Uterus (tissue), 4 donors: ENCODE data around the gene MCM6. TPM values are rescaled to one million over a fixed set of nuclear protein-coding genes. Genes with fewer than 3 reads are reported as not detected.
"Not testable (repeated sequence)": the region's sequence is repeated elsewhere in the genome, so short reads cannot be mapped to it uniquely, and the experiment has no call there.

ENCODE experiments used
- DNase-seq, 2 donors: peaks; one replicate each; pipeline ENCODE4 v3.0.0-alpha.2; 2019 to 2020
- H3K27ac ChIP-seq, 2 donors: fragments of 200-600 bp; sonication (generic); 1 replicate in 1 of 2; 2 replicates in 1 of 2; pipeline ENCODE4 v1.5.1; 2016 to 2018
- H3K27me3 ChIP-seq, 2 donors: fragments of 200-600 bp; sonication (generic); one replicate each; pipeline ENCODE4 v1.5.1; 2018 to 2019; ENCODE audit warnings: control low read depth in 1 of 2
- H3K36me3 ChIP-seq, 2 donors: fragments of 200-600 bp; sonication (generic); one replicate each; pipeline ENCODE4 v1.5.1; 2019; ENCODE audit warnings: control low read depth in 1 of 2
- H3K4me1 ChIP-seq, 2 donors: fragments of 200-600 bp; sonication (generic); one replicate each; pipeline ENCODE4 v1.5.1; 2018 to 2019; ENCODE audit warnings: control low read depth in 1 of 2
- H3K4me3 ChIP-seq, 2 donors: fragments of 200-600 bp; sonication (generic); 1 replicate in 1 of 2; 2 replicates in 1 of 2; pipeline ENCODE4 v1.5.1; 2018 to 2019; ENCODE audit warnings: mild to moderate bottlenecking in 1 of 2
- H3K9me3 ChIP-seq, 2 donors: fragments of 200-600 bp; sonication (generic); one replicate each; pipeline ENCODE4 v1.5.1; 2019; ENCODE audit warnings: control low read depth in 1 of 2
- POLR2A ChIP-seq, 2 donors: fragments of 450-650 bp; IDR thresholded peaks; one replicate each; pipeline ENCODE4 v1.6.1; 2016; ENCODE audit warnings: antibody characterized with exemption in 2 of 2, mild to moderate bottlenecking in 1 of 2, moderate library complexity in 1 of 2
- intact Hi-C: fragments of 100-400 bp; cut with DNase I; formaldehyde crosslinking; loops from one replicate; pipeline ENCODE4 v1.15.1; 2023; ENCODE audit warnings: low total_unique reads
- total RNA-seq, 4 donors: library from RNA; depleted of rRNA in 3 of 4; stranded (reverse); fragments of >200 nt in 3 of 4; gene quantifications; one replicate each; pipeline versions ENCODE4 v1.1.0 to v1.2.4, GENCODE V29; 2014 to 2023
- TF ChIP-seq, protein P1 (sequence below), 4 experiments: fragments of 200-600 bp in 2 of 4; fragments of 450-650 bp in 2 of 4; sonication (generic) in 2 of 4; IDR thresholded peaks; one replicate each; pipeline ENCODE4 v1.5.1; 2016 to 2019; ENCODE audit warnings: antibody characterized with exemption in 4 of 4, mild to moderate bottlenecking in 2 of 4, moderate library complexity in 1 of 4
- donor health status: DM: yes; HTN: yes; CAD: no.

Gene MCM6
- total RNA-seq, 4 donors from 2014 or later, result 2.3 to 37.4 (median 9.6) TPM

DNA sequence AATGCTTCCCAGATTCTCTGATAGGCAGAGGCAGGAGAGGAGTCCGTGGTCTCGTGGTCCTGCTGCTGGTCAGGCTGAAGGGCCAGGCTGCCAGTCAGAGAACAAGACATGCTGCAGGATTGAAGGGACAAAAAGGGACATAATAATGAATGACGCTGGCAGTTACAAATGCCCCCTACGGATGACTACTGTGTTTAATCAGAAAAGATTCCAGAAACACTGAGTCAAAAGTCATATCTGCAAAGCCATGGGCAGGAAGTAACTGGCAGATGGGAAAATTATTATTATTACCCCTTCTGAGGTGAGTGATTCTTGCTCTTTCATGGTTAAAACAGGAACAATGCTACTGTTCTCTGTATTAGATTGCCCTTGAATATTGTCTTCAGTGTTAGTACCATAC, 58.3 kb downstream of the MCM6 start:
- Histone ChIP-seq H3K9me3 (no peaks in the 10 kb centered on the region), H3K4me1 (no peaks in the 10 kb centered on the region), H3K27ac (no peak overlapping the region), H3K4me3 (no peak overlapping the region), H3K27me3 (no peaks in the 10 kb centered on the region), H3K36me3 (no peaks in the 10 kb centered on the region)
- no peak for DNase-seq
- intact Hi-C loops, result no loop called here
- TF ChIP-seq, protein P1, sequence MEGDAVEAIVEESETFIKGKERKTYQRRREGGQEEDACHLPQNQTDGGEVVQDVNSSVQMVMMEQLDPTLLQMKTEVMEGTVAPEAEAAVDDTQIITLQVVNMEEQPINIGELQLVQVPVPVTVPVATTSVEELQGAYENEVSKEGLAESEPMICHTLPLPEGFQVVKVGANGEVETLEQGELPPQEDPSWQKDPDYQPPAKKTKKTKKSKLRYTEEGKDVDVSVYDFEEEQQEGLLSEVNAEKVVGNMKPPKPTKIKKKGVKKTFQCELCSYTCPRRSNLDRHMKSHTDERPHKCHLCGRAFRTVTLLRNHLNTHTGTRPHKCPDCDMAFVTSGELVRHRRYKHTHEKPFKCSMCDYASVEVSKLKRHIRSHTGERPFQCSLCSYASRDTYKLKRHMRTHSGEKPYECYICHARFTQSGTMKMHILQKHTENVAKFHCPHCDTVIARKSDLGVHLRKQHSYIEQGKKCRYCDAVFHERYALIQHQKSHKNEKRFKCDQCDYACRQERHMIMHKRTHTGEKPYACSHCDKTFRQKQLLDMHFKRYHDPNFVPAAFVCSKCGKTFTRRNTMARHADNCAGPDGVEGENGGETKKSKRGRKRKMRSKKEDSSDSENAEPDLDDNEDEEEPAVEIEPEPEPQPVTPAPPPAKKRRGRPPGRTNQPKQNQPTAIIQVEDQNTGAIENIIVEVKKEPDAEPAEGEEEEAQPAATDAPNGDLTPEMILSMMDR (IDR thresholded peaks at IDR 0.05), result no peak
- TF ChIP-seq POLR2A (IDR thresholded peaks at IDR 0.05), result no peak

DNA sequence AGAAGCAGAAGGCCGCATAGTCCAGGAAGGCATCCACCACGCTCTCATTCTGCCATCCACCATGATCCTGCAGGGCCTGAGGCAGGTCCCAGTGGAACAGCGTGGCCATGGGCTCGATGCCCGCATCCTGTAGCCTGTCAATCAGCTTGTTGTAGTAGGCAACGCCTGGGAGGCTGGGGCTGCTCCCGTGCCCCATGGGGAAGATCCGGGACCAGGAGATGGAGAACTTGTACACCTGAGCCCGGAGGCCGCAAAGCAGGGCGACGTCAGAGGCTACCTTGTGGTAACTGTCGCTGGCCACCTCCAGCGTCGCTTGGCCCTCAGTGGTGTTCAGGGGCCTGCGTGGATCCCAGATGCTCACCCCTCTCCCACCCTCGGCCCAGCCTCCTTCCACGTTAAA, 58.8 kb downstream of the MCM6 start:
- H3K27ac ChIP-seq, result no peak overlapping the region
- DNase-seq, result no peak
- H3K36me3 ChIP-seq, result no peaks in the 10 kb centered on the region
- TF ChIP-seq, protein P1 (IDR thresholded peaks at IDR 0.05), result no peak
- no peak for TF ChIP-seq POLR2A (IDR thresholded peaks at IDR 0.05)
- no peaks in the 10 kb centered on the region for H3K4me1 ChIP-seq
- H3K9me3 ChIP-seq, result no peaks in the 10 kb centered on the region
- no peak overlapping the region for H3K4me3 ChIP-seq
- intact Hi-C loops, result no loop called here
- no peaks in the 10 kb centered on the region for H3K27me3 ChIP-seq

DNA sequence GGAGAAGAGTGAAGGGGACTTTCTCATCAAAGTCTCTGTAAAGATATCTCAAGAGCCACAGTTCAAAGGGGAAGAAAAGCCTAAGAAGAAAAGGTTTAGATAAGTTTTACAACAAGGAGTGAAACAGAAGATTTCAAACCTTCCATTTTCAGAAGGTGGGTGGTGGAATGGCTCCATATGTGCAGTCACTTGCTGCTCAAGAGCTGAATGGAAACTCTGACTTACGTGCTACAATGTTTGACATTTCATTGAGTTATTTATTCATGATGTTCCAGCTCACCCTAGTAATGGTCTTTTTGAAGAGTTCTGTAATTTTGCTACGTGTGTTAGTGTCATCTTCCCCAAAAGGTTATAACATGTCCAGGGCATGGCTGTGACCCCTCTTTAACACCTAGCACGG, 61.0 kb downstream of the MCM6 start:
- Histone ChIP-seq H3K9me3 (no peaks in the 10 kb centered on the region), H3K27me3 (no peaks in the 10 kb centered on the region), H3K4me3 (no peak overlapping the region), H3K27ac (no peak overlapping the region), H3K36me3 (no peaks in the 10 kb centered on the region), H3K4me1 (no peaks in the 10 kb centered on the region)
- intact Hi-C loops, result no loop called here
- TF ChIP-seq POLR2A (IDR thresholded peaks at IDR 0.05), result no peak
- TF ChIP-seq, protein P1 (IDR thresholded peaks at IDR 0.05), result no peak
- DNase-seq, result no peak

DNA sequence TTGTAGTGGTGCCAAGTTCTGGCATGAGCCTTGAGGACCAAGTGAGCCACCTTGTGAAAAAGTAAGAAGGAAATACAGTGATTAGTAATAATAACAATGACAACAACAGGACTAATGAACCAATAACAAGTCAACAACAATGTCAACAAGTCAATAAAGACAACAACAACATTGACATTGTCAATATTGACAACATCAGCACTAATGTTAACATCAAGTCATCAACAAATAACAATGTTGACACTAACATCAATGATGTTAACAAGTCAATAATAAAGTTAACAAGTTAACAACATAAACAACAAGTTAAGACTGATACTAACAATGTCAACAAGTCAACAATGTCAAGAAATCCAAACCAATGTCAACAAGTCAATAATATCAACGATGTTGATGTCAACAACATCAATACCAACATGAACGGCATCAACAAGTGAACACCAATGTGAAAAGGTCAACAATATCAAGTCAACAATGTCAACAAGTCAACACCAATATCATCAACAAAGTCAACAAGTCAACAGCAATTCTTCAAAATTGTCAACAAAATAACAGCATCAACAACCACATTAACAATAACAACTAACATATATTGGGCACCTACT, 63.2 kb downstream of the MCM6 start:
- Histone ChIP-seq H3K9me3 (no peaks in the 10 kb centered on the region), H3K4me3 (no peak overlapping the region), H3K4me1 (no peaks in the 10 kb centered on the region), H3K27me3 (no peaks in the 10 kb centered on the region), H3K27ac (no peak overlapping the region), H3K36me3 (no peaks in the 10 kb centered on the region)
- intact Hi-C loops, result no loop called here
- no peak for TF ChIP-seq POLR2A (IDR thresholded peaks at IDR 0.05)
- TF ChIP-seq, protein P1 (IDR thresholded peaks at IDR 0.05), result no peak
- DNase-seq, result no peak

DNA sequence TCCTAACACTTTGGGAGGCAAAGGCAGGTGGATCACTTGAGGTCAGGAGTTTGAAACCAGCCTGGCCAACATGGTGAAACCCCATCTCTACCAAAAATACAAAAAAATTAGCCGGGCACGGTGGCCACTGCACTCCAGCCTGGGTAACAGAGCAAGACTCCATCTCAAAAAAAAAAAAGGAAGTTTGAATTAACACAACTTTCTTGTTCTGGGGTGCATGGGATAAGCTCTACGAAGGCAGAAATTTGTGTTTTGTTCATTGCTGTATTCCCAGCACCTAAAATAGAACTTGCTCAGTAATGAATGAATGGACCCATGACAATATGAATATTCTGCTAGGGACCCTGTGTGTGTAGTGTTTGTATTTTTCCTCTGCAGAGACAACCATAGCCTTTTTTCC, 68.4 kb downstream of the MCM6 start:
- DNase-seq, H3K4me3 ChIP-seq, H3K27ac ChIP-seq, H3K4me1 ChIP-seq, H3K9me3 ChIP-seq, intact Hi-C loops, H3K27me3 ChIP-seq, H3K36me3 ChIP-seq: not testable (repeated sequence)

DNA sequence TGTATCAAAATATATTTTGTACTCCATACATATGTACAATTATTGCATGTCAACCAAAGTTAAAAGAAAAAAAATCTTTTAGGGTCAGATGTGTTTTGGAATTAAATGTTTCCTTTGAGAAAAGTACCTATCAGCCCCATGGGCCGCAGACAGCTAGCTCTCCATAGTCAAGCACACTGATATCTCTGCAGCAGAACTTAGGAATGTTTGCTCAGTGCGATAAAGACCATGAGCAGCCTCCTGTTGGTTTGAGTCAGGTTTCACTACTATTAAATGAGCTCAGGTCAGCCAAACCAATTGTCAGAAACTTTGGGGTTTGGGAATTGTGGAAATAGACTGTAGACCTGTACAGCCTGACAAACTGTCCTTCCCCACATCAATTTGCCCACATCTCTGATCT, 73.0 kb downstream of the MCM6 start:
- H3K27me3 ChIP-seq, result no peaks in the 10 kb centered on the region
- H3K27ac ChIP-seq, result no peak overlapping the region
- no peak overlapping the region for H3K4me3 ChIP-seq
- H3K4me1 ChIP-seq, result no peaks in the 10 kb centered on the region
- no peaks in the 10 kb centered on the region for H3K9me3 ChIP-seq
- no peak for DNase-seq
- intact Hi-C loops, result no loop called here
- TF ChIP-seq POLR2A (IDR thresholded peaks at IDR 0.05), result no peak
- TF ChIP-seq, protein P1 (IDR thresholded peaks at IDR 0.05), result no peak
- no peaks in the 10 kb centered on the region for H3K36me3 ChIP-seq
